Psoas muscle (tissue), 8 donors: Measurements from ENCODE around the gene ATP9B. TPM values are rescaled to one million over a fixed set of nuclear protein-coding genes. Genes with fewer than 3 reads are reported as not detected.
A peak's percentile ranks its signal among the peaks of the same experiment; 100 is the strongest.

Experiments used
- ATAC-seq, 4 donors: fragments of 200-7000 bp; cut with Tn5 transposase; one replicate each; pipeline ENCODE4 v1.9.1; 2020; ENCODE audit warnings: moderate library complexity in 3 of 4, mild to moderate bottlenecking in 2 of 4
- DNase-seq, 2 donors: peaks; one replicate each; pipeline ENCODE4 v3.0.0-alpha.2; 2020
- H3K27ac ChIP-seq: fragments of 200-600 bp; one replicate; pipeline ENCODE4 v1.8.0; 2022
- H3K27me3 ChIP-seq, 3 donors: fragments of 200-600 bp in 1 of 3; one replicate each; pipeline versions ENCODE4 v1.6.1 to v1.8.0; 2013 to 2022; ENCODE audit warnings: low read length in 2 of 3, mild to moderate bottlenecking in 2 of 3, moderate library complexity in 1 of 3; ENCODE audit not compliant: insufficient read depth in 3 of 3
- H3K36me3 ChIP-seq, 2 donors: fragments of 200-600 bp in 1 of 2; one replicate each; pipeline versions ENCODE4 v1.6.1 to v1.8.0; 2013 to 2022; ENCODE audit warnings: low read depth in 1 of 2, mild to moderate bottlenecking in 1 of 2, moderate library complexity in 1 of 2; ENCODE audit not compliant: insufficient read depth in 1 of 2
- H3K4me1 ChIP-seq: fragments of 200-600 bp; one replicate; pipeline ENCODE4 v1.8.0; 2022
- H3K4me3 ChIP-seq: fragments of 200-600 bp; one replicate; pipeline ENCODE4 v1.8.0; 2022; ENCODE audit warnings: mild to moderate bottlenecking
- H3K9me3 ChIP-seq: fragments of 200-600 bp; one replicate; pipeline ENCODE4 v1.8.0; 2022
- WGBS, 3 donors: extraction: QIAGEN DNeasy Blood & Tissue Kit; methylation state at CpG; one replicate each; pipeline versions ENCODE4 v1.1.6 to v1.1.7; 2013; 5-methylcytosine and 5-hydroxymethylcytosine counted together
- intact Hi-C, 2 donors: fragments of 100-400 bp; cut with DNase I; formaldehyde crosslinking; loops; one replicate each; pipeline versions ENCODE4 v1.11.0 to v1.14.2; 2022
- polyA plus RNA-seq, 3 donors: library from polyadenylated mRNA; stranded (reverse); fragments of 200-250 nt; gene quantifications; one replicate each; pipeline ENCODE4 v1.2.3, GENCODE V29; 2013
- total RNA-seq, 4 donors: library from RNA; stranded (reverse); fragmentation: NEBNext Ultra II Directional in 2 of 4; extraction: Animal tissue kit (Norgen Biotek cat#: 25700) in 2 of 4; gene quantifications; one replicate each; pipeline versions ENCODE4 v1.2.1 to v1.2.4, GENCODE V29; 2021 to 2023
- TF ChIP-seq, protein P1 (sequence below): fragments of 200-600 bp; IDR thresholded peaks from one replicate; pipeline ENCODE4 v1.8.0; 2022; ENCODE audit warnings: antibody characterized with exemption
- donor health status: healthy with polysubstance abuse.
- donor health status: DM: no; HTN: no; CAD: no; lungs with moderate emphysema.
- donor health status: Bipolar disorder and iron deficiency.
- donor health status: healthy.
- donor health status: DM: yes; HTN: yes; CAD: no.
- donor health status: DM: no; HTN: no; CAD: no.
- donor health status: DM: no; HTN: no; CAD: no.
- donor health status: DM: yes; HTN: yes; CAD: no.

Gene ATP9B
- total and polyA plus RNA-seq, 7 donors: 5.0 to 22.1 (median 9.8) TPM

GRCh38 chr18:79321625-79322405 lies 252.6 kb downstream of the ATP9B start:
- Histone ChIP-seq H3K9me3 (no peaks in the 10 kb centered on the region), H3K36me3 (peaks cover 2 to 4% of the 10 kb centered on the region in 2 donors), H3K4me3 (no peak overlapping the region), H3K4me1 (no peaks in the 10 kb centered on the region), H3K27ac (no peak overlapping the region), H3K27me3 (no peaks in the 10 kb centered on the region)
- DNase-seq (no peak), ATAC-seq (no peak)
- intact Hi-C loops: no loop called here
- TF ChIP-seq, protein P1, sequence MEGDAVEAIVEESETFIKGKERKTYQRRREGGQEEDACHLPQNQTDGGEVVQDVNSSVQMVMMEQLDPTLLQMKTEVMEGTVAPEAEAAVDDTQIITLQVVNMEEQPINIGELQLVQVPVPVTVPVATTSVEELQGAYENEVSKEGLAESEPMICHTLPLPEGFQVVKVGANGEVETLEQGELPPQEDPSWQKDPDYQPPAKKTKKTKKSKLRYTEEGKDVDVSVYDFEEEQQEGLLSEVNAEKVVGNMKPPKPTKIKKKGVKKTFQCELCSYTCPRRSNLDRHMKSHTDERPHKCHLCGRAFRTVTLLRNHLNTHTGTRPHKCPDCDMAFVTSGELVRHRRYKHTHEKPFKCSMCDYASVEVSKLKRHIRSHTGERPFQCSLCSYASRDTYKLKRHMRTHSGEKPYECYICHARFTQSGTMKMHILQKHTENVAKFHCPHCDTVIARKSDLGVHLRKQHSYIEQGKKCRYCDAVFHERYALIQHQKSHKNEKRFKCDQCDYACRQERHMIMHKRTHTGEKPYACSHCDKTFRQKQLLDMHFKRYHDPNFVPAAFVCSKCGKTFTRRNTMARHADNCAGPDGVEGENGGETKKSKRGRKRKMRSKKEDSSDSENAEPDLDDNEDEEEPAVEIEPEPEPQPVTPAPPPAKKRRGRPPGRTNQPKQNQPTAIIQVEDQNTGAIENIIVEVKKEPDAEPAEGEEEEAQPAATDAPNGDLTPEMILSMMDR: no peak
- WGBS, 3 donors: 76 to 86% (median 83%) methylated on average over 17 of the region's 17 CpGs

DNA sequence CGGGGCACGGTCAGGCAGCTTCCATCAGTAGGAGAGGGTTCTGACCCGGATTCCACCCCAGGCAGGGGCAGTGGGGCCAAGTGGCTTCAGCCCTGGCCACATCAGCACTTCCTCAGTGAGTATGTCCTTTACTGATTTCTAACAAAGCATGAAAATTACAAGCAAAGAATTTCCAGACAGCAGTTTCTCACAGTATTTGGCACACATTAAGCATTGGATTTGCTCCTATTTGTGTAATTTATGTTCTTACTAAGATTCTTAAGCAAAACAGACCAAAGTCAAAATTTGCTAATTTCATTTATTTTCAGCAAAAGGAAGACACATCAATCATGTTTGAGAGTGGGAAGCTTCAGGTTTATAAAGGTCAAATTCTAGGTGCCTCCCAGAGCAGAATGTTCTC lies 253.2 kb downstream of the ATP9B start:
- no peaks in the 10 kb centered on the region for H3K27me3 ChIP-seq
- no peak for DNase-seq
- TF ChIP-seq, protein P1: no peak
- no peaks in the 10 kb centered on the region for H3K9me3 ChIP-seq
- H3K36me3 ChIP-seq: peaks cover 2 to 4% of the 10 kb centered on the region in 2 donors
- H3K4me3 ChIP-seq: no peak overlapping the region
- no peak overlapping the region for H3K27ac ChIP-seq
- no peak for ATAC-seq
- WGBS, 3 donors: 58 to 76% (median 66%) methylated on average over 3 of the region's 3 CpGs
- H3K4me1 ChIP-seq: no peaks in the 10 kb centered on the region
- intact Hi-C loops: no loop called here

GRCh38 chr18:79323471-79323870 lies 254.3 kb downstream of the ATP9B start:
- intact Hi-C loops: no loop called here
- Histone ChIP-seq H3K27me3 (no peaks in the 10 kb centered on the region), H3K36me3 (no peaks in the 10 kb centered on the region), H3K9me3 (no peaks in the 10 kb centered on the region), H3K4me1 (no peaks in the 10 kb centered on the region), H3K27ac (no peak overlapping the region), H3K4me3 (no peak overlapping the region)
- TF ChIP-seq, protein P1: no peak
- ATAC-seq (no peak), DNase-seq (no peak)
- WGBS, 3 donors: 95 to 96% (median 95%) methylated on average over 9 of the region's 9 CpGs

GRCh38 chr18:79326413-79327198 lies 257.4 kb downstream of the ATP9B start:
- Histone ChIP-seq H3K9me3 (no peaks in the 10 kb centered on the region), H3K27me3 (no peaks in the 10 kb centered on the region), H3K4me3 (no peak overlapping the region), H3K4me1 (no peaks in the 10 kb centered on the region), H3K36me3 (peaks cover 0 to 26% of the 10 kb centered on the region in 2 donors), H3K27ac (no peak overlapping the region)
- ATAC-seq (peak in 2 of 4 donors; percentile 49 to 73), DNase-seq (no peak)
- intact Hi-C loops: no loop called here
- TF ChIP-seq, protein P1: no peak
- 73 to 90% (median 87%) methylated on average over 8 of the region's 8 CpGs for WGBS, 3 donors
